Heart right ventricle (tissue), 16 donors: ENCODE data around the gene SRGAP1. TPM values are rescaled to one million over a fixed set of nuclear protein-coding genes. Genes with fewer than 3 reads are reported as not detected.
A peak's percentile ranks its signal among the peaks of the same experiment; 100 is the strongest.

Experiments used
- ATAC-seq, 8 donors: fragments of 200-7000 bp; cut with Tn5 transposase; one replicate each; pipeline ENCODE4 v1.9.1; 2020; ENCODE audit warnings: mild to moderate bottlenecking in 8 of 8, moderate library complexity in 8 of 8, moderate number of reproducible peaks in 1 of 8
- DNase-seq, 2 donors: peaks; one replicate each; pipeline ENCODE4 v3.0.0-alpha.2; 2020
- H3K27ac ChIP-seq, 10 donors: fragments of 200-600 bp; sonication (generic) in 2 of 10; one replicate each; pipeline versions ENCODE4 v1.5.0 to v1.8.0; 2020 to 2022; ENCODE audit warnings: mild to moderate bottlenecking in 3 of 10
- H3K27me3 ChIP-seq, 7 donors: fragments of 200-600 bp; one replicate each; pipeline ENCODE4 v1.8.0; 2021 to 2022; ENCODE audit warnings: mild to moderate bottlenecking in 2 of 7
- H3K36me3 ChIP-seq, 9 donors: fragments of 200-600 bp; sonication (generic) in 1 of 9; one replicate each; pipeline versions ENCODE4 v1.5.0 to v1.8.0; 2020 to 2022; ENCODE audit warnings: mild to moderate bottlenecking in 2 of 9
- H3K4me1 ChIP-seq, 9 donors: fragments of 200-600 bp; sonication (generic) in 1 of 9; one replicate each; pipeline versions ENCODE4 v1.5.0 to v1.8.0; 2020 to 2022; ENCODE audit warnings: mild to moderate bottlenecking in 4 of 9
- H3K4me3 ChIP-seq, 10 donors: fragments of 200-600 bp; sonication (generic) in 2 of 10; one replicate each; pipeline versions ENCODE4 v1.5.0 to v1.8.0; 2020 to 2022; ENCODE audit warnings: mild to moderate bottlenecking in 7 of 10, moderate library complexity in 2 of 10
- H3K9me3 ChIP-seq, 11 donors: fragments of 200-600 bp in 10 of 11; sonication (generic) in 2 of 11; one replicate each; pipeline versions ENCODE4 v1.5.0 to v1.8.0; 2013 to 2022; ENCODE audit warnings: mild to moderate bottlenecking in 2 of 11, control low read depth in 1 of 11, moderate library complexity in 1 of 11
- WGBS, 2 donors: extraction: QIAGEN DNeasy Blood & Tissue Kit; methylation state at CpG; one replicate each; pipeline ENCODE4 v1.1.7; 2013; ENCODE audit warnings: inconsistent platforms in 1 of 2; 5-methylcytosine and 5-hydroxymethylcytosine counted together
- intact Hi-C, 10 donors: fragments of 100-400 bp; cut with DNase I; formaldehyde crosslinking; loops; one replicate each; pipeline versions ENCODE4 v1.11.1 to v1.14.2; 2022
- polyA plus RNA-seq, 2 donors: library from polyadenylated mRNA; stranded (reverse); fragments of 200-250 nt; gene quantifications; one replicate each; pipeline ENCODE4 v1.2.3, GENCODE V29; 2013
- total RNA-seq, 10 donors: library from RNA; stranded (reverse); fragmentation: NEBNext Ultra II Directional in 3 of 10; extraction: Animal tissue kit (Norgen Biotek cat#: 25700) in 3 of 10; gene quantifications; one replicate each; pipeline versions ENCODE4 v1.2.1 to v1.2.4, GENCODE V29; 2021 to 2023
- TF ChIP-seq, protein P1 (sequence below), 9 donors: fragments of 200-600 bp; sonication (generic) in 2 of 9; IDR thresholded peaks; one replicate each; pipeline versions ENCODE4 v1.5.0 to v1.8.0; 2021 to 2022; ENCODE audit warnings: antibody characterized with exemption in 9 of 9, mild to moderate bottlenecking in 5 of 9, moderate library complexity in 1 of 9
- donor health status: Arrhythmogenic right ventricular cardiomyopathy.
- donor health status: ischemic (EF 13 %, LVEDD 7.1; RV severe dilation, severe dysfunction).
- donor health status: healthy with polysubstance abuse.
- donor health status: DM: no; HTN: yes; CAD: no.
- donor health status: DM: no; HTN: no; CAD: no.
- donor health status: ischemic (EF 25% LVEDD 6.9; RV normal size, moderate dysfunction).
- donor health status: ischemic (EF 25% LVEDD 5.7; RV mildly dilated, moderate dysfunction).
- donor health status: healthy.
- donor health status: DM: yes; HTN: yes; CAD: no.
- donor health status: Ischemic cardiomyopathy.
- donor health status: ischemic (EF 35%, LVEDD 5.7; RV mildly dilated, moderate dysfunction).
- donor health status: nonischemic (EF 11% LVEDD 7.7; RV severe dilation, severe dysfunction).
- donor health status: DM: yes; HTN: yes; CAD: no.
- donor health status: PGD.
- donor health status: ischemic (EF 29% LVEDD 5.4; RV normal size, mild dysfunction).
- donor health status: nonischemic (EF 23%, LVEDD 6.1; RV moderate dilation, normal function).

The SRGAP1 gene
- total and polyA plus RNA-seq, 12 donors: 1.3 to 6.4 (median 3.6) TPM

DNA sequence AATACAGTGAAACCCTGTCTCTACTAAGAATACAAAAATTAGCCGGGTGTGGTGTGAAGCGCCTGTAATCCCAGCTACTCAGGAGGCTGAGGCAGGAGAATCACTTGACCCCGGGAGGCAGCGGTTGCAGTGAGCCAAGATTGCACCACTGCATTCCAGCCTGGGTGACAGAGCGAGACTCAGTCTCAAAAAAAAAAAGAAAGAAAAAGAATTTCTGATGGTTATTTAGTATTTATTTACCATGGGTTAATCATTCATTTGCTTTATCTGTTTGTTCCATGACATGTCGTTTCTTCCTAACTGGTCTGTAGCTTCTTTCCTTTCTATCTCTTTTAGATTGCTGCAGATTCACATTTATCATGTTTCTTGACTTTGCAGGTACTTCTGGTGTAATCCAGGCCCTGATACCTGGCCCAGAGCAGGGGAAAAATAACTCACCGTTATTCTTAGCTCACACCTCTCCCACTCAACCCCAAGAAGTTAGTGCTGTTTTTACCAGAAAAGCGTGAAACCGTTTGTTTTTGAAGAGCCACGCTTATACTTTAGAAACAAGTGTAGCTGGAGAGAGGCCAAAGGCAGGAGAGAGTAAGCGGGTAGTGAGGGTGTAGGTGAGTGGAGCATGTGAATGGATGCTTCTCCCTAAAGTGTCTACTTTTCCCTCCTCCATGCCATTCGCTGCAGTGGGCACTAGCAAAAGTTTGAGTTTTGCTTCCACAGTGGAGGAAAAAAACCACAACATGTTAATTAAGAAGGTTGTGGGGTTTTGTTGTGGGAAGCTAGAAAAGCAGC, 45.4 kb downstream of the SRGAP1 start:
- no peak for DNase-seq
- WGBS, 2 donors: 94 to 95% methylated on average over 12 of the region's 12 CpGs
- H3K4me3 ChIP-seq: no peak overlapping the region
- no peaks in the 10 kb centered on the region for H3K36me3 ChIP-seq
- H3K27me3 ChIP-seq: no peaks in the 10 kb centered on the region
- no peak overlapping the region for H3K27ac ChIP-seq
- H3K4me1 ChIP-seq: peaks cover 0 to 7% (median 0%) of the 10 kb centered on the region in 9 donors
- intact Hi-C loops: no loop called here
- no peak for ATAC-seq
- TF ChIP-seq, protein P1, sequence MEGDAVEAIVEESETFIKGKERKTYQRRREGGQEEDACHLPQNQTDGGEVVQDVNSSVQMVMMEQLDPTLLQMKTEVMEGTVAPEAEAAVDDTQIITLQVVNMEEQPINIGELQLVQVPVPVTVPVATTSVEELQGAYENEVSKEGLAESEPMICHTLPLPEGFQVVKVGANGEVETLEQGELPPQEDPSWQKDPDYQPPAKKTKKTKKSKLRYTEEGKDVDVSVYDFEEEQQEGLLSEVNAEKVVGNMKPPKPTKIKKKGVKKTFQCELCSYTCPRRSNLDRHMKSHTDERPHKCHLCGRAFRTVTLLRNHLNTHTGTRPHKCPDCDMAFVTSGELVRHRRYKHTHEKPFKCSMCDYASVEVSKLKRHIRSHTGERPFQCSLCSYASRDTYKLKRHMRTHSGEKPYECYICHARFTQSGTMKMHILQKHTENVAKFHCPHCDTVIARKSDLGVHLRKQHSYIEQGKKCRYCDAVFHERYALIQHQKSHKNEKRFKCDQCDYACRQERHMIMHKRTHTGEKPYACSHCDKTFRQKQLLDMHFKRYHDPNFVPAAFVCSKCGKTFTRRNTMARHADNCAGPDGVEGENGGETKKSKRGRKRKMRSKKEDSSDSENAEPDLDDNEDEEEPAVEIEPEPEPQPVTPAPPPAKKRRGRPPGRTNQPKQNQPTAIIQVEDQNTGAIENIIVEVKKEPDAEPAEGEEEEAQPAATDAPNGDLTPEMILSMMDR (IDR thresholded peaks at IDR 0.05): no peak
- no peaks in the 10 kb centered on the region for H3K9me3 ChIP-seq

GRCh38 chr12:63893170-63893569, 48.7 kb downstream of the SRGAP1 start:
- DNase-seq: no peak
- WGBS, 2 donors: 94 to 98% methylated on average over 1 of the region's 1 CpG
- TF ChIP-seq, protein P1 (IDR thresholded peaks at IDR 0.05): no peak

GRCh38 chr12:63894132-63894531, 49.6 kb downstream of the SRGAP1 start:
- no peak overlapping the region for H3K4me3 ChIP-seq
- intact Hi-C loops: no loop called here
- no peaks in the 10 kb centered on the region for H3K27me3 ChIP-seq
- no peaks in the 10 kb centered on the region for H3K36me3 ChIP-seq
- TF ChIP-seq, protein P1 (IDR thresholded peaks at IDR 0.05): no peak
- DNase-seq: no peak
- ATAC-seq: peak in 1 of 8 donors; percentile 35
- no peaks in the 10 kb centered on the region for H3K9me3 ChIP-seq
- no peak overlapping the region for H3K27ac ChIP-seq
- peaks cover 0 to 36% (median 17%) of the 10 kb centered on the region in 9 donors for H3K4me1 ChIP-seq
- 81 to 90% methylated on average over 3 of the region's 3 CpGs for WGBS, 2 donors

More at GRCh38 chr12:63893170-63893569, 48.7 kb downstream of the SRGAP1 start:
- no peaks in the 10 kb centered on the region for H3K27me3 ChIP-seq
- no peak for ATAC-seq
- H3K36me3 ChIP-seq: no peaks in the 10 kb centered on the region
- H3K27ac ChIP-seq: no peak overlapping the region
- H3K9me3 ChIP-seq: no peaks in the 10 kb centered on the region
- H3K4me3 ChIP-seq: no peak overlapping the region
- intact Hi-C loops: no loop called here
- peaks cover 0 to 27% (median 12%) of the 10 kb centered on the region in 9 donors for H3K4me1 ChIP-seq

GRCh38 chr12:63895841-63896240, 51.3 kb downstream of the SRGAP1 start:
- intact Hi-C loops: no loop called here

More at GRCh38 chr12:63895841-63896240, 51.3 kb downstream of the SRGAP1 start:
- Histone ChIP-seq H3K9me3 (no peaks in the 10 kb centered on the region), H3K4me1 (peaks cover 0 to 38% (median 17%) of the 10 kb centered on the region in 9 donors), H3K36me3 (no peaks in the 10 kb centered on the region), H3K27me3 (no peaks in the 10 kb centered on the region), H3K27ac (no peak overlapping the region), H3K4me3 (no peak overlapping the region)
- DNase-seq (no peak), ATAC-seq (peak in 1 of 8 donors; percentile 48)
- TF ChIP-seq, protein P1 (IDR thresholded peaks at IDR 0.05): no peak
